Measurements from ENCODE around the gene MED13L. TPM values are rescaled to one million over a fixed set of nuclear protein-coding genes. Genes with fewer than 3 reads are reported as not detected.

MED13L gene
- total RNA-seq, 2 experiments from 2014 or later, result 25.7 to 40.1 TPM

DNA sequence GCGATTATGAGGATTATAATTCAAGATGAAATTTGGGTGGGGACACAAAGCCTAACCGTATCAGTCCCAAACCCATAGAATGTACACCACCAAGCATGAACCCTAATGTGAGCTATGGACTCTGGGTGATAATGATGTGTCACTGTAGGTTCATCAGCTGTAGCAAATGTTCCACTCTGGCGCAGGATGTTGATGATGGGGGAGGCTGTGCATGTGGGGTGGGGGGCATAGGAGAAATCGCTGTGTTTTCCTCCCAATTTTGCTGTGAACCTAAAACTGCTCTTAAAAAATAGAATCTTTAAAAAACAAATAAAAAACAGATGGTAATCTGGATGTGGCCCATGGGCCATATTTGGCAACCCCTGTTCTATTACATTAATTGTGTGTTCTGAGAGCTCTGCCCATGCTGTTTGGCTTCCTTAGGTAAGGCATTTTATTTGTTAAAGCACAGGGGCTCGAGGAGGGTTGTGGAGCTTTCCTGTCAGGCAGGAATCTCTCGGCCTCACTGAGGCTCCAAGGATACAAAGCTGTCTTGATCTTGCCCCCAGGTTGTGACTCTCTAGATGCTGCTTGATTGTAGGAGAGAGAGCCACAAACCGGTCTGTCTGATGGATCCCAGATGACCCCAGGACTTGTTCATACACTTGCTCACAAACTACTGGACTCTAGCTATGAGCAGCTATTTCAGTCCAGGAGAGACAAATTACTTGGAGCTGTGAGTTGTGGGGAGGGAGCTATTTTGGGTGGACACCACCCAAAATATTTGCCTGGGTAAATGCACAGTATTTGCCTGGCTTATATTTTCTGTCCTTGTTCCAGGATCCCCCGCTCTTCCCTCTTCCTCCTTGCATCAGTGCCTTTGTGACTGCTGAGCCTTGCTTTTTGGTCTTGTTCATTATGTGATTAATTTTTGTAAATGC, 340.2 kb downstream of the MED13L start:
- no TSS peak for BruUV-seq (replicated peaks)
- Histone ChIP-seq H3K4me2 (ENCODE audit: low read length) (no peak overlapping the region), H2AFZ (ENCODE audit: low read length) (no peak overlapping the region), H3K79me2 (ENCODE audit: insufficient read depth, low read depth, low read length) (no peaks in the 10 kb centered on the region), H4K20me1 (ENCODE audit: insufficient read depth, low read length) (no peaks in the 10 kb centered on the region), H3K27ac (ENCODE audit: low read depth, low read length, poor library complexity, severe bottlenecking) (no peak overlapping the region), H3K4me1 (ENCODE audit: insufficient read depth, low read length, poor library complexity, severe bottlenecking) (no peaks in the 10 kb centered on the region), H3K4me3 (ENCODE audit: low read depth, low read length, poor library complexity, severe bottlenecking) (no peak overlapping the region), H3K9me3 (ENCODE audit: low read length) (peaks cover 9% of the 10 kb centered on the region; the same call in 1 of the 2 replicates), H3K36me3 (ENCODE audit: insufficient read depth, low read length) (no peaks in the 10 kb centered on the region), H3K9me2 (ENCODE audit: insufficient read depth, low read length) (no peaks in the 10 kb centered on the region)
- ChIA-PET POLR2A (no interaction called here), CTCF (ENCODE audit: unreplicated experiment) (interaction anchor here (0.7 kb wide), 1 partner anchor 231 kb away, joined by 4 read pairs; no protein-coding TSS in a partner anchor)
- intact Hi-C loops (cut with micrococcal nuclease; ENCODE audit: unreplicated experiment), result no loop called here
- no peak for DNase-seq (ENCODE audit: low spot score)
- TF ChIP-seq, protein P1, sequence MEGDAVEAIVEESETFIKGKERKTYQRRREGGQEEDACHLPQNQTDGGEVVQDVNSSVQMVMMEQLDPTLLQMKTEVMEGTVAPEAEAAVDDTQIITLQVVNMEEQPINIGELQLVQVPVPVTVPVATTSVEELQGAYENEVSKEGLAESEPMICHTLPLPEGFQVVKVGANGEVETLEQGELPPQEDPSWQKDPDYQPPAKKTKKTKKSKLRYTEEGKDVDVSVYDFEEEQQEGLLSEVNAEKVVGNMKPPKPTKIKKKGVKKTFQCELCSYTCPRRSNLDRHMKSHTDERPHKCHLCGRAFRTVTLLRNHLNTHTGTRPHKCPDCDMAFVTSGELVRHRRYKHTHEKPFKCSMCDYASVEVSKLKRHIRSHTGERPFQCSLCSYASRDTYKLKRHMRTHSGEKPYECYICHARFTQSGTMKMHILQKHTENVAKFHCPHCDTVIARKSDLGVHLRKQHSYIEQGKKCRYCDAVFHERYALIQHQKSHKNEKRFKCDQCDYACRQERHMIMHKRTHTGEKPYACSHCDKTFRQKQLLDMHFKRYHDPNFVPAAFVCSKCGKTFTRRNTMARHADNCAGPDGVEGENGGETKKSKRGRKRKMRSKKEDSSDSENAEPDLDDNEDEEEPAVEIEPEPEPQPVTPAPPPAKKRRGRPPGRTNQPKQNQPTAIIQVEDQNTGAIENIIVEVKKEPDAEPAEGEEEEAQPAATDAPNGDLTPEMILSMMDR (conservative IDR thresholded peaks at IDR 0.05; ENCODE audit: low read length), result no peak
- no peak for TF ChIP-seq EZH2phosphoT487 (IDR thresholded peaks at IDR 0.05; ENCODE audit: borderline replicate concordance, low read depth, low read length)

DNA sequence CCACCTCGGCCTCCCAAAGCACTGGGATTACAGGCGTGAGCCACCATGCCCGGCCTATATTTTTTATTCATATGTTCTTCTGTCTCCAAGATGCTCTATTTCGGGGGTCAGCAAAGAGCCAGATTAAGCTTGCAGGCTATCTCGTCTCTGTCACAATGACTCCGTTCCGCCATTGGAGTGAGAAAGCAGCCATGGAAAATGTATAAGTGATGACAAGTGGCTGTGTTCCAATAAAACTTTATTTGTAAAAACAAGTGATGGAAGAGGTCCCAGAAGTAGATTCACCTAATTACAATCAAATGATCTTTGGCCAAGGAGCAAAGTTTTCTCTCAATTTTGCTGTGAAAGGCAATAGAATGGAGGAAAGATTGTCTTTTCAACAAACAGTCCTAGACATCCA, 342.6 kb downstream of the MED13L start:
- Histone ChIP-seq H3K4me3 (ENCODE audit: low read depth, low read length, poor library complexity, severe bottlenecking) (no peak overlapping the region), H3K4me1 (ENCODE audit: insufficient read depth, low read length, poor library complexity, severe bottlenecking) (no peaks in the 10 kb centered on the region), H4K20me1 (ENCODE audit: insufficient read depth, low read length) (no peaks in the 10 kb centered on the region), H3K4me2 (ENCODE audit: low read length) (no peak overlapping the region), H3K36me3 (ENCODE audit: insufficient read depth, low read length) (no peaks in the 10 kb centered on the region), H3K27ac (ENCODE audit: low read depth, low read length, poor library complexity, severe bottlenecking) (no peak overlapping the region), H3K9me2 (ENCODE audit: insufficient read depth, low read length) (no peaks in the 10 kb centered on the region), H2AFZ (ENCODE audit: low read length) (no peak overlapping the region), H3K79me2 (ENCODE audit: insufficient read depth, low read depth, low read length) (no peaks in the 10 kb centered on the region), H3K9me3 (ENCODE audit: low read length) (peaks cover 9% of the 10 kb centered on the region; the same call in 1 of the 2 replicates)
- ChIA-PET CTCF (ENCODE audit: unreplicated experiment) (no interaction called here), POLR2A (no interaction called here)
- DNase-seq (ENCODE audit: low spot score), result no peak
- intact Hi-C loops (cut with micrococcal nuclease; ENCODE audit: unreplicated experiment), result no loop called here
- no TSS peak for BruUV-seq (replicated peaks)
- TF ChIP-seq EZH2phosphoT487 (IDR thresholded peaks at IDR 0.05; ENCODE audit: borderline replicate concordance, low read depth, low read length), result no peak
- TF ChIP-seq, protein P1 (conservative IDR thresholded peaks at IDR 0.05; ENCODE audit: low read length), result no peak

DNA sequence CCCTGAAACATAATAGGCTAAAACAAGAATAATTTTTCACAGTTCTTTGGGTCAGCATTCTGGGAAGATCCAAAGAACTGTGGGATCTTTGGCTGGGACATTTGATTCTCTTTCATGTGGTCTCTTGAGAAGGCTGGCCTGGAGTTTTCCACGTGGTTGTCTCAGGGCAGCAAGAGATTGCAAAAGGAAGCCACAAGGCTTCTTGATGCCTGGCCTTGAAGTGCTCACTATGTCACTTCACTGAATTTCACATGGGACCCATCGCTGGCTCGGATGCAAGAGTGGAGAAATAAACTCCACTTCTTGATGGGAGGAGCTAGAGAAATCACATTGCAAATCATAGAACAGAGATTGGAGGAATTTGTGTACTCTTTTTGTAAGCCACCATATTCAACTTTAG, 343.4 kb downstream of the MED13L start:
- H3K79me2 ChIP-seq (ENCODE audit: insufficient read depth, low read depth, low read length), result no peaks in the 10 kb centered on the region
- H4K20me1 ChIP-seq (ENCODE audit: insufficient read depth, low read length), result no peaks in the 10 kb centered on the region
- CTCF ChIA-PET (ENCODE audit: unreplicated experiment), result no interaction called here
- BruUV-seq (replicated peaks), result no TSS peak
- DNase-seq (ENCODE audit: low spot score), result no peak
- no peak overlapping the region for H3K4me3 ChIP-seq (ENCODE audit: low read depth, low read length, poor library complexity, severe bottlenecking)
- POLR2A ChIA-PET, result no interaction called here
- H3K27ac ChIP-seq (ENCODE audit: low read depth, low read length, poor library complexity, severe bottlenecking), result no peak overlapping the region
- no peaks in the 10 kb centered on the region for H3K36me3 ChIP-seq (ENCODE audit: insufficient read depth, low read length)
- intact Hi-C loops (cut with micrococcal nuclease; ENCODE audit: unreplicated experiment), result no loop called here
- H3K4me2 ChIP-seq (ENCODE audit: low read length), result no peak overlapping the region
- TF ChIP-seq, protein P1 (conservative IDR thresholded peaks at IDR 0.05; ENCODE audit: low read length), result no peak
- no peak for TF ChIP-seq EZH2phosphoT487 (IDR thresholded peaks at IDR 0.05; ENCODE audit: borderline replicate concordance, low read depth, low read length)
- no peaks in the 10 kb centered on the region for H3K4me1 ChIP-seq (ENCODE audit: insufficient read depth, low read length, poor library complexity, severe bottlenecking)
- no peak overlapping the region for H2AFZ ChIP-seq (ENCODE audit: low read length)
- no peaks in the 10 kb centered on the region for H3K9me2 ChIP-seq (ENCODE audit: insufficient read depth, low read length)
- H3K9me3 ChIP-seq (ENCODE audit: low read length), result peaks cover 7% of the 10 kb centered on the region; the same call in 1 of the 2 replicates

Measured in OCI-LY7 (cell line).